Uterus (tissue), 2 donors: ENCODE measurements around the gene LRP1B.

Experiments used
- CTCF ChIP-seq, 4 experiments: fragments of 200-600 bp in 2 of 4; fragments of 450-650 bp in 2 of 4; sonication (generic) in 2 of 4; IDR thresholded peaks; one replicate each; pipeline ENCODE4 v1.5.1; 2016 to 2019; ENCODE audit warnings: antibody characterized with exemption in 4 of 4, mild to moderate bottlenecking in 2 of 4, moderate library complexity in 1 of 4
- POLR2A ChIP-seq, 2 donors: fragments of 450-650 bp; IDR thresholded peaks; one replicate each; pipeline ENCODE4 v1.6.1; 2016; ENCODE audit warnings: antibody characterized with exemption in 2 of 2, mild to moderate bottlenecking in 1 of 2, moderate library complexity in 1 of 2

GRCh38 chr2:141941210-141941714 lies 189.6 kb downstream of the LRP1B start:
- no peak for TF ChIP-seq CTCF (IDR thresholded peaks at IDR 0.05)
- no peak for TF ChIP-seq POLR2A (IDR thresholded peaks at IDR 0.05)
